ENCODE data around the gene CFAP61. TPM values are rescaled to one million over a fixed set of nuclear protein-coding genes. Genes with fewer than 3 reads are reported as not detected.

Gene CFAP61
- total and polyA plus RNA-seq, 5 experiments from 2014 or later = not detected

DNA sequence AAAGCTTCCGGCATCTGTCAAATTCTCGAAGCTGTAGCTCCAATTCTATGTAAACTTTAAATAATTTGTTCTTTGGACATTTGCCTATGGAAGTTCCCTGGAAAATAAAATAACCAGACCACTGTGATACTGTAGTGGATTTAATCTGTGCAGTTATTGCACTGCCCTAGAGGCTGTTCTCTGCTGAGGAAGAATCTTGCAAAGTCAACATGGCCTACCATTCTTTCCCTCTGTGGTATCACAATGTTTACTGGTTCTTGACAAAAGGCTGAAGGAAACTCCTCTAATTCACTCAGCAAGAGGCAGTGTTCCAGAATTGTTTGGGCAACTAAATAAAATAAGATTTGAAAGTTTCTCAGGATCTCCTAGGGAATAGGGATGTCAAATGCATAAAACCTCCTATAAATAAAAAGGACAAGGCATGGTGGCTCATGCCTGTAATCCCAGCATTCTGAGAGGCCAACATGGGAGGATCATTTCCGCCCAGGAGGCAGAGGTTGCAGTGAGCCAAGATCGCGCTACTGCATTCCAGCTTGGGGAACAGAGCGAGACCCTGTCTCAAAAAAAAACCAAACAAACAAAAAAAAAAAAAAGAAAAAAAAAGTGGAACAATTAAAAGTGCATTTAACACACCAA is 12.5 kb upstream of the CFAP61 start:
- no peak overlapping the region for H3K4me3 Mint-ChIP-seq
- H3K36me3 Mint-ChIP-seq = peaks cover 11 to 97% (median 21%) of the 10 kb centered on the region in 3 donors
- POLR2A ChIA-PET = interaction anchor here (1.0 kb wide), 1 partner anchor 12 kb away, joined by 3 read pairs; the partner anchor contains the start of genes CFAP61 and CRNKL1
- no peaks in the 10 kb centered on the region for H3K9me3 Mint-ChIP-seq
- H3K27me3 Mint-ChIP-seq = no peaks in the 10 kb centered on the region
- H3K27ac Mint-ChIP-seq = peak overlapping the region in 1 of 10 donors; percentile 28
- ATAC-seq = no peak
- no peak for DNase-seq
- H3K4me1 Mint-ChIP-seq = peaks cover 0 to 12% (median 8%) of the 10 kb centered on the region in 4 donors

DNA sequence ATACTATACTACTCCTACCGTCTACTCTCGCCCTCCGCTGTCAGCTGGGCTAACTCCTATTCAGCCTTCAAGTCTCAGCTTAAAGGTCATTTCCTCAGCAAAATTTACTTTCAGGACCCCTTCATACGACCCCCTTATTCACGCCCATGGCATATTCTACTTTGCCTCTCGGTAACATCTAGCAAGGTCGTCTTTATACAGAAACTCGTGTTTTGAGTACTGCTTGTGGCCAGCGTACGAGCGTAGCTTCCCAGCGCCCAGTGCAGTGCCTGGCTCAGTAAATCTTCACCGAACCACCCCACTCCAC is 612 bp upstream of the CFAP61 start:
- H3K36me3 Mint-ChIP-seq = peaks cover 10 to 40% (median 21%) of the 10 kb centered on the region in 3 donors
- H3K9me3 Mint-ChIP-seq = no peaks in the 10 kb centered on the region
- ATAC-seq (peak in 1 of 2 donors; percentile 12), DNase-seq (no peak)
- POLR2A ChIA-PET = interaction anchor here (1.2 to 3.0 kb wide), 8 partner anchors 9 to 1914 kb away, joined by 3 to 48 read pairs (median 6); partner anchors contain the start of genes KAT14, NAA20, PET117 and SEC23B
- peaks cover 14 to 36% (median 30%) of the 10 kb centered on the region in 4 donors for H3K4me1 Mint-ChIP-seq
- H3K27me3 Mint-ChIP-seq = peaks cover 0 to 6% (median 0%) of the 10 kb centered on the region in 5 donors
- H3K4me3 Mint-ChIP-seq = peak overlapping the region; percentile 88 to 100 (median 99)
- H3K27ac Mint-ChIP-seq = peak overlapping the region; percentile 95 to 100 (median 99)

DNA sequence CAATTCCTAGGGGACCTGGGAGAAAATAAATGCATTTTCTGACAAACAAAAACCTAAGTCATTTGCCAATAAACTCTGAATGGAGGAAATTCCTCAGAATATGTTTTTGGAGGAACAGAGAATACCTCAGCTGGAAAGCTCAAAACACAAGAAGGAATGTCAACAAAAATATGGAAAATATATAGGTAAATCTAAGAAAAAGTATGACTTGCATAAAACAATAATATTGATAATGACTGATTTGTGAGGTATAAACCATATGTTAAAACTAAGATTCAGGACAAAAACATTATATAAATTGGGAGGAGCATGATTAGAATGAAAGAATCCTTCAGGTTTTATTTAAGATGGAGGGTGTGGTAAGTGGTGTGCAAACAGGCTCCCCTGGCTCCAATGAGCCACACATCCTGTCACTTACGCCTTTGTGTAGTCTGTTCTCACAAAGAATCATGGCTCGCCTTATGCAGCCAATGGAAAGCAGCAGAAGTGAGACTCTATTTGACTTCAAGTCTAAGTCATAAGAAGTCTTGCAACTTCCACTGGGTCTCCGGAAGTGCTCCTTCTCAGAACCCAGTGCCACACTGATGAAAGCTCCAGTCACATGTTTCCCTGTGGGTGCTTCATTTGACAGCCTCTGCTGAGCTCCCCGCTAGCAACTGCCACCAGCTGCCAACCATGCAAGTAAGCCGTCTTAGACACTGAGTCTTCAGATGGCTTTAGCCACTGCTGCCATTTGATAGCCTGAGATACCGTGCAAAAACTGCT is 8.1 kb downstream of the CFAP61 start:
- DNase-seq (no peak), ATAC-seq (peak in 1 of 2 donors; percentile 32)
- Mint-ChIP-seq H3K9me3 (no peaks in the 10 kb centered on the region), H3K36me3 (no peaks in the 10 kb centered on the region), H3K27ac (no peak overlapping the region), H3K4me1 (no peaks in the 10 kb centered on the region), H3K4me3 (no peak overlapping the region), H3K27me3 (peaks cover 3 to 29% (median 12%) of the 10 kb centered on the region in 5 donors)
- POLR2A ChIA-PET = no interaction called here

DNA sequence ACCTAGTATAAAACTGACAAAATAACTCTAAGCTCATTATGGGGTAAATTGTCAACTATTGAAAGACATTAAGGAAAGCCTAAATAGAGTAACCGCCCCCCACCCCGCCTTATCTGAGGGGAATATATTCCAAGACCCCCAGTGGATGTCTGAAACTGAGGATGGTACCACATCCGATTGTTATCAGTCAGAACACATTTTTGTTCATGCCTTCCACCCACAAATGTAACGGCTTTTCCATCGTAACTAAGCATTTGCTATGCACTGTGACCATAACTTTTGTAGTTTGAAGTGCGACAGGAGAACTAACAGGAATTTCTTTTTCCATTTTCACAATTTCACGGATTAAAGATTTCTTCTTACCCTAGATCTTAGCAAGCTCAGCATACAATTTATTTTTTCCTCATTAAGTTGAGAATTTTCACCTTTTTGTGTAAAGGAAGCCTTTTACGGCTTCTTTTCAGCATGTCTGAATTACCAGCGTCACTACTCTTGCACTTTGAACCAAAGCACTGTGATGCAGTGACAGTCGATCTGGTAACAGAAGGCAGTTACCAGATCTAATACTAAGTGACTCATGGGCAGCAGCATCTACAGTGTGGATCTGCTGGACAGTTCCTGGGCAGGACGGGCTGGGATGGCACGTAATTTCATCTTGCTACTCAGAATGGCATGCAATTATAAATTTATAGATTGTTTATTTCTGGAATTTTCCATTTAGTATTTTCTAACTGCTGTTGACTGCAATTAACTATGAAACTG is 11.8 kb downstream of the CFAP61 start:
- H3K4me1 Mint-ChIP-seq = no peaks in the 10 kb centered on the region
- H3K36me3 Mint-ChIP-seq = no peaks in the 10 kb centered on the region
- DNase-seq = no peak
- no peak overlapping the region for H3K27ac Mint-ChIP-seq
- no peak overlapping the region for H3K4me3 Mint-ChIP-seq
- H3K27me3 Mint-ChIP-seq = peaks cover 3 to 27% (median 17%) of the 10 kb centered on the region in 5 donors
- ATAC-seq = no peak
- H3K9me3 Mint-ChIP-seq = no peaks in the 10 kb centered on the region
- POLR2A ChIA-PET = no interaction called here

DNA sequence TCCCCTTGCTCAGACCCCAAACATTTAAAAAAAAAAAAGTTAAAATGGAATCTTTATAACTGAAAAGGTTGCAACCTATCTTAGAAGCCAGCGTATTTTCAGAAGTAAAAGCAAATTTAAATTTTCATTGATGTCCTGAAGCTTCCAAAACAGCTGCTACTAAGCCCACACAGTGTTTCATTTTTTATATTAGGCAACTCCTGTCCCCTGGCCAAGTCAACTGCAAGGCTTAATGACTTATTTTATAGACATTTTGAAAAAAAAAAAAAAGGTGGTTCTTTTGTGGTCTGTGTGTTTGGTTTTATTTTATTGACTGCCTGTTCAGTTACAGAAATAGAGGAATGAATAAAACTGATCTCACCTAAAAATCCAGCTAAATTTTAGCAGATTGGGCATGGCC is 13.0 kb downstream of the CFAP61 start:
- Mint-ChIP-seq H3K9me3 (no peaks in the 10 kb centered on the region), H3K36me3 (no peaks in the 10 kb centered on the region), H3K4me3 (no peak overlapping the region), H3K27ac (no peak overlapping the region), H3K27me3 (peaks cover 3 to 24% (median 17%) of the 10 kb centered on the region in 5 donors), H3K4me1 (no peaks in the 10 kb centered on the region)
- DNase-seq = no peak
- POLR2A ChIA-PET = interaction anchor here (0.7 kb wide), 1 partner anchor 1239 kb away, joined by 3 read pairs; no protein-coding TSS in a partner anchor
- ATAC-seq = no peak

DNA sequence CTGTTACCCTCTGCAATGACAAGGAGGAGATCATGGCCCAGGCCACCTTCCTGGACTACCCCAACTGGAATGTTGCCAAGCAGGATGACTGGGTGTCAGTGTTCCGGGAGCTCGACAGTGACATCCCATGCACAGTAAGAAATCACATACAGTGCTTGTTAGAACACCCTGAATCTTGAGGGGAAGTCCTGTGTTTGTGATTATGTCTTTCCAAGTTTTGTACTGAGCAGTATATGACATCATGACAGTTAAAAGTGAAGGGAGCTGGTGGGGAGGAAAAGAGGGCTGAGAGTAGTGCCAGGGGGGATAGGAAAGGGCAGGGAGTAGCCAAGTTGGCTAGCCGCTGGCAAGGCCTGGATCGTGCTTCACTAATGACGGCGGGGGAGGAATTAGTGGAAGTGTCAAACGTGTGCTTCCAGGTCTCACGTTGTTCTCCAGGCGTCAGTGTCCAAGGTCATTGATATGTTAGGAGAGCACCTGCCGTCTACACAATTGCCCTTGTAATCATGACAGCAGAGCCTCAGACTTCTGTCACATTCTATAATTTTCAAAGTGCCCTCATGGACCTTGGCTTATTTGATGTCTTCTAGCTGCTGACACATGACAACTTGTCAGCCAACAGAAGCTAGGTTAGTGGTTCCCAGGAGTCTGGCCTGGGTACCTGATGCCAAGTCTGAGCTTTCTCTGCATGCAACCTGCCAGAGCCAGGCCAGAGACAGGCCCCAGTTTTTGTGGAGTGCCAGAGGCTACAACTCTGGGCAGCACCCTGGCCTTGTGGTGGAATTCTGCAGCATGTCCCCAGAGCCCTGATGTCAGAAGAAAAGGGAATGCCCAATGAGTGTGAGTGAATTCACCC is 18.8 kb downstream of the CFAP61 start:
- no peaks in the 10 kb centered on the region for H3K9me3 Mint-ChIP-seq
- peaks cover 0 to 9% (median 2%) of the 10 kb centered on the region in 5 donors for H3K27me3 Mint-ChIP-seq
- DNase-seq (no peak), ATAC-seq (no peak)
- H3K4me3 Mint-ChIP-seq = no peak overlapping the region
- H3K36me3 Mint-ChIP-seq = no peaks in the 10 kb centered on the region
- POLR2A ChIA-PET = no interaction called here
- H3K27ac Mint-ChIP-seq = no peak overlapping the region
- H3K4me1 Mint-ChIP-seq = no peaks in the 10 kb centered on the region

DNA sequence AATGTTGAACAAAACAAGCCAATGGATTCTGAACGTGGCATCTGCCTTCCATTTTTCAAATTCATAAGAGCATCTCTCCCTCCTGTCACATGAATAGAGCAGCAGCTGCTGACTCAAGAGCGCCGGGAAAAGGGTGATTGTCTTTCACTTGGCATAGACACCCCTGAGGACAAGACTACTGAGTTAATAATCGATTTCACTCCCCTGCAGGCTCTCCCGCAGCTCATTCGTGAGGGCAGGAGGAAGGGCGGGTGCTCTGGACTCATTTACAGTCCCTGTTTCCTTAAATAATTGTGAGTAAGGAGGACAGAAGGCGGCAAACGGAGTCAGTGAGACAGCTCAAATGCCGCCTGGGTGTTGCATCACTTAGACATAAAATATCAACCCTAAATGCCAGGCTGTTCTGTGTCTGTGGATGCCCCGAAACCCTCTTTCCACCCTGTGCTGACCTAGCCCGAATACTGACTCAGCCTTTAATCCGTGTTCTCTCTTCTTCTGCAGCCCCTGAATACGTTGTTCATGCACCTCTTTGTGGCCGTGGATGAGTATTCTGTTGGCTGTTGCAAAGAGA is 21.6 kb downstream of the CFAP61 start:
- H3K27me3 Mint-ChIP-seq = peaks cover 0 to 12% (median 2%) of the 10 kb centered on the region in 5 donors
- no peaks in the 10 kb centered on the region for H3K36me3 Mint-ChIP-seq
- no peak overlapping the region for H3K4me3 Mint-ChIP-seq
- no peaks in the 10 kb centered on the region for H3K9me3 Mint-ChIP-seq
- H3K4me1 Mint-ChIP-seq = no peaks in the 10 kb centered on the region
- no peak overlapping the region for H3K27ac Mint-ChIP-seq
- no peak for DNase-seq
- ATAC-seq = no peak
- POLR2A ChIA-PET = no interaction called here

DNA sequence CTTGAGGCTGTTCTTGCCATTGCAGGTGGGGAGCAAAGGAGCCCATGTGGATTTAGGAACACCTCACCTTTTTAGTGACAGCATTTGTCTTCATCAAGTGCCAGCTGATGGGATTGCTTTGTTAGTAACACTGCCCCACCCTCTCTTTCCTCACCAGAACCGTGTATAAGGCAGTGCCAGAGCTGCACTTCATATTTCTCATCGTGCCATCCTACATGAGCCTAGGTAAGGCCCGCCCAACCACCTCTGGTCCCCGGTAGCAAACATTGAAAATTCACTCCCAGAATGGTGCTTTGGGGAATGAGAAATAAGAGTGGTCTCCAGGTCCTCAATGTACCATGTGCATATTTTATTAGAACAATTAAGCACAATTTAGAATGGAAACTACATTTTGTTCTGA is 22.7 kb downstream of the CFAP61 start:
- POLR2A ChIA-PET = no interaction called here

DNA sequence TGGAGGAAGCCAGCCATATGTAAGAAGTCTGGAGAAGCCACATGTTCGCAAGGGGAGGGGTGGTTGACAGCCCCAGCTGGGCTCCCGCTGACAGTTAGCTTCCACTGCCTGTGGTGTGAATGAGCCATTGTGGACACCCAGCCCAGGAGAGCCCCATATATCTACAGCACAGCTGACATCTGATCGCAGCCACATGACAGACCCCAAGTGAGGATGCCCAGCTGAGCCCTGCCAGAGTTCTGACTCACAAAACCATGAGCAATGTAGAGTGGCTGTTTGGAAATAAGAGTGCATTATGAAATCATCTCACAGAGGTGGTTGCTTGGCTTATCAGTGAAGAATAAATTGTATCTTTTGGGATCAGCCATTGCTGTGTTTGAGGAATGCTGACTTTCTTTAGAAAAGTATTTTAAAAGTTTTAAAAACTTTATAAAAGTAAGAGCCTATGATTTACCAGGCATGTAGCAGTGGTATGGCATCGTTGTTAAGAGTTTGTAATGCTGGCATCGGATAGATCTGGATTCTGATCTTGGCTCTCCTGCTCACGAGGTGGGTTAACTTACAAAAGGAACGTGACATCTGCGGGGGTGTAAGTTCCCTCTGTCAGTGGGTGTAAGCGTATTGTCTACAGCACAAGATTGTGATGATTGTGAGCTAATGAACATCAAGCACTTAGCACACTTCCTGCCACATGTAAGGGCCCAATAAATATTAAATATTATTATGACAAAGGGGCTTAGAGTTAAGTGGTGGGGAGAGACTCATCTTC is 24.1 kb downstream of the CFAP61 start:
- Mint-ChIP-seq H3K4me3 (no peak overlapping the region), H3K36me3 (no peaks in the 10 kb centered on the region), H3K27me3 (peaks cover under 1 to 13% (median 3%) of the 10 kb centered on the region in 5 donors), H3K4me1 (no peaks in the 10 kb centered on the region), H3K9me3 (no peaks in the 10 kb centered on the region), H3K27ac (no peak overlapping the region)
- no peak for DNase-seq
- POLR2A ChIA-PET = no interaction called here
- no peak for ATAC-seq

More for the DNA sequence above, 22.7 kb downstream of the CFAP61 start:
- no peak overlapping the region for H3K4me3 Mint-ChIP-seq
- no peaks in the 10 kb centered on the region for H3K9me3 Mint-ChIP-seq
- no peak overlapping the region for H3K27ac Mint-ChIP-seq
- ATAC-seq (no peak), DNase-seq (no peak)
- H3K27me3 Mint-ChIP-seq = peaks cover 0 to 13% (median 2%) of the 10 kb centered on the region in 5 donors
- no peaks in the 10 kb centered on the region for H3K4me1 Mint-ChIP-seq
- H3K36me3 Mint-ChIP-seq = no peaks in the 10 kb centered on the region

DNA sequence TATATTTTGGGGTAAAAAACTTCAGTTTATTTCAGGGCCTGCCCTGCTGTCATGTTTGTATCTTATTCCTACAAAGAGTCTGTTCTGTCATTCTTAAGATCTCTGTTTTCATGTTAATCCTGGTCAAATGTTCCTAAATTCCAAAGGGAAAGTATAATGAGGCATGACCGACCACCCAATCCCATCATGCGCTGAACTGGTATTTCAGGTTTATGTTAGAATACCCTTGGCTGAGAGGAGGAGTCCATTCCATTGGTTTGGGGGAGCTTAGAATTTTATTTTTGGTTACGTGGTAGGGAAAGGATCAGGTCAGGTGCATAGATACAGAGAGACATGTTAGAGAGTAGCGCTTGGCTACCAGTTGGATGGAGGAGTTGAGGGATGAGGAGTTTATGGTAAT is 25.7 kb downstream of the CFAP61 start:
- ATAC-seq = no peak
- H3K27me3 Mint-ChIP-seq = peaks cover 2 to 23% (median 6%) of the 10 kb centered on the region in 5 donors
- POLR2A ChIA-PET = no interaction called here
- no peak for DNase-seq
- H3K27ac Mint-ChIP-seq = no peak overlapping the region
- H3K36me3 Mint-ChIP-seq = no peaks in the 10 kb centered on the region
- no peaks in the 10 kb centered on the region for H3K9me3 Mint-ChIP-seq
- no peaks in the 10 kb centered on the region for H3K4me1 Mint-ChIP-seq
- no peak overlapping the region for H3K4me3 Mint-ChIP-seq

DNA sequence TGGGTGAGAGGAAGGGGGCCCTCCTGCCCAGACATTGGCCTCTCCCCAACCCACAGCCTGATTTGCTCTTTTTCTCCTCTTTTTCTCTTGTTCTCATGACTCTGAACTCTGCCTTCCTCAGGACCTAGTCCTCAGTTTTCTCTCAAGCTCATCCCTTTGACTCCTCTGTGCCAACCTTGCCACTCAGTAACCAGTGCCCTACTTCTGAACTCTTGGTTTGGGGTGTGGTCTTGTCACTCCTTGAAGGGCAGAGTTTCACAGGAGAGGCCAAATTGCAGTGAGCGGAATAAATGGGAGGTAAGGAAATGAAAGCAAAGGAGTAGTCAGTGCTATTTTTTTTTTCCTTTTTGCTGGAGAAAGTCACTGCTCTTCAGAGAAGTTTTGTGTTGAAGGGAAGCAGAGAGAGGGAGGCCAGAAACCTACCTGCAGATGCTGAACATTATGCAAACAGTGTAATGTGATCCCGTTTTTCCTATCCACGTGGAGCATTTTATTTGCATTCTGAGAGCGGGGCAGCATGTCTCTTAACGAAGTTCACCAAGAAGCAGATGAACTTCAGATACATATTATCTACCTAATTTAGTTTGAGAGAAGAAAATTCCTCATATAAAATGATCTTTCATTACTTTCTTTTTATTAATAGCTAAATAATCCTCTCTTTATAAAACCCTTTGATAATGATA is 26.9 kb downstream of the CFAP61 start:
- H3K4me3 Mint-ChIP-seq = no peak overlapping the region
- H3K4me1 Mint-ChIP-seq = peaks cover 0 to 5% (median 2%) of the 10 kb centered on the region in 4 donors
- POLR2A ChIA-PET = no interaction called here
- ATAC-seq (no peak), DNase-seq (no peak)
- H3K36me3 Mint-ChIP-seq = no peaks in the 10 kb centered on the region
- H3K27ac Mint-ChIP-seq = no peak overlapping the region
- H3K9me3 Mint-ChIP-seq = no peaks in the 10 kb centered on the region
- peaks cover 0 to 20% (median 6%) of the 10 kb centered on the region in 5 donors for H3K27me3 Mint-ChIP-seq

Data from naive thymus-derived CD8-positive, alpha-beta T cell (primary cell).